Endothelial cell of umbilical vein (primary cell): ENCODE results near the gene RNF130. TPM values are rescaled to one million over a fixed set of nuclear protein-coding genes. Genes with fewer than 3 reads are reported as not detected.

Experiments used
- BruUV-seq: library from RNA; stranded (reverse); fragments of 400-500 nt; replicated peaks from 2 replicates; lab custom pipeline; 2021; lab: Mats Ljungman, UMichigan
- CTCF ChIA-PET: fragments of 300-600, 350-600 bp; sonication (Branson Sonifier 250); formaldehyde crosslinking; loops from one replicate; lab custom pipeline; 2021; ENCODE audit warnings: antibody characterized with exemption, inconsistent platforms; lab: Charles Lee
- POLR2A ChIA-PET: fragments of 300-600, 350-600 bp; sonication (Branson Sonifier 250); formaldehyde crosslinking; loops from one replicate; lab custom pipeline; 2021; ENCODE audit warnings: antibody characterized with exemption, inconsistent platforms; lab: Charles Lee
- DNase-seq: peaks from one replicate; pipeline ENCODE4 v3.0.0-alpha.2; 2011; ENCODE audit warnings: low read depth, low spot score
- FAIRE-seq: peaks from 2 replicates; lab custom pipeline; 2011; peaks lifted over from hg19 to GRCh38; lab: Jason Lieb, UNC
- H2AFZ ChIP-seq: 2 replicates; pipeline ENCODE4 v1.6.0; 2012; ENCODE audit warnings: low read depth, low read length, control low read depth, inconsistent platforms
- H3K27ac ChIP-seq: 2 replicates; pipeline ENCODE4 v1.5.1; 2011; ENCODE audit warnings: low read depth, mild to moderate bottlenecking, control low read depth, low read length, moderate library complexity; ENCODE audit not compliant: insufficient read depth
- H3K27me3 ChIP-seq, 2 experiments: 2 replicates each; pipeline versions ENCODE4 v1.6.0 to v1.6.1; 2011; ENCODE audit warnings: low read length in 2 of 2, mixed read lengths in 1 of 2; ENCODE audit not compliant: control insufficient read depth in 2 of 2, insufficient read depth in 2 of 2
- H3K36me3 ChIP-seq, 2 experiments: 2 replicates in 1 of 2; 3 replicates in 1 of 2; pipeline ENCODE4 v1.5.1; 2011; ENCODE audit warnings: low read length in 2 of 2, mild to moderate bottlenecking in 1 of 2, moderate library complexity in 1 of 2; ENCODE audit not compliant: control insufficient read depth in 2 of 2, insufficient read depth in 2 of 2; ENCODE audit errors: extremely low read depth in 1 of 2
- H3K4me1 ChIP-seq: 3 replicates; pipeline ENCODE4 v1.5.1; 2011; ENCODE audit warnings: mild to moderate bottlenecking, low read length; ENCODE audit not compliant: control insufficient read depth, insufficient read depth; ENCODE audit errors: extremely low read depth
- H3K4me2 ChIP-seq: 2 replicates; pipeline ENCODE4 v1.6.1; 2011; ENCODE audit warnings: low read length, control low read depth, mixed read lengths; ENCODE audit not compliant: insufficient read depth
- H3K4me3 ChIP-seq, 3 experiments: fragments of 200-600 bp in 1 of 3; sonication (generic), shearing (Covaris generic) in 1 of 3; replicated peaks in 1 of 3; 2 replicates each; pipeline ENCODE4 v1.5.1; 2011 to 2016; ENCODE audit warnings: control low read depth in 3 of 3, low read length in 3 of 3, mild to moderate bottlenecking in 2 of 3, inconsistent platforms in 1 of 3, low read depth in 1 of 3, moderate library complexity in 1 of 3; ENCODE audit not compliant: insufficient read depth in 1 of 3
- H3K79me2 ChIP-seq: 2 replicates; pipeline ENCODE4 v1.6.0; 2012; ENCODE audit warnings: low read length, inconsistent platforms; ENCODE audit not compliant: control insufficient read depth, insufficient read depth
- H3K9ac ChIP-seq: replicated peaks from 2 replicates; pipeline ENCODE3; 2011; ENCODE audit warnings: low read length, control low read depth; ENCODE audit not compliant: insufficient read depth; ENCODE audit errors: extremely low read depth
- H3K9me1 ChIP-seq: replicated peaks from 3 replicates; pipeline ENCODE4 v1.6.0; 2011; ENCODE audit warnings: mild to moderate bottlenecking, low read length; ENCODE audit not compliant: control insufficient read depth, insufficient read depth; ENCODE audit errors: extremely low read depth
- H3K9me3 ChIP-seq: replicated peaks from 2 replicates; pipeline ENCODE4 v1.5.1; 2012; ENCODE audit warnings: low read length, inconsistent platforms; ENCODE audit not compliant: control insufficient read depth, insufficient read depth
- H4K20me1 ChIP-seq: replicated peaks from 2 replicates; pipeline ENCODE3; 2011; ENCODE audit warnings: mild to moderate bottlenecking, low read length; ENCODE audit not compliant: control insufficient read depth, insufficient read depth; ENCODE audit errors: extremely low read depth
- CTCF ChIP-seq, 2 donors: IDR thresholded peaks; 1 replicate in 1 of 2; 2 replicates in 1 of 2; pipeline ENCODE4 v1.5.1; 2011; ENCODE audit warnings: low read length in 2 of 2, mild to moderate bottlenecking in 2 of 2, moderate library complexity in 2 of 2, control low read depth in 1 of 2, inconsistent platforms in 1 of 2, low read depth in 1 of 2; ENCODE audit not compliant: insufficient read depth in 1 of 2; ENCODE audit errors: extremely low read depth in 1 of 2
- EZH2 ChIP-seq: IDR thresholded peaks from 2 replicates; pipeline ENCODE4 v1.6.1; 2012; ENCODE audit warnings: borderline replicate concordance, low read depth, mild to moderate bottlenecking, moderate library complexity, low read length, inconsistent platforms; ENCODE audit not compliant: severe bottlenecking
- FOS ChIP-seq: IDR thresholded peaks from 2 replicates; pipeline ENCODE4 v1.6.1; 2011; ENCODE audit warnings: mild to moderate bottlenecking, low read length, moderate library complexity, borderline replicate concordance; ENCODE audit not compliant: insufficient read depth
- GATA2 ChIP-seq: IDR thresholded peaks from 2 replicates; pipeline ENCODE4 v1.7.0; 2011; ENCODE audit warnings: low read depth, mild to moderate bottlenecking, moderate library complexity, mixed read lengths, low read length; ENCODE audit not compliant: insufficient read length, insufficient read depth
- JUN ChIP-seq: IDR thresholded peaks from 2 replicates; pipeline ENCODE4 v1.6.1; 2011; ENCODE audit warnings: borderline replicate concordance, low read depth; ENCODE audit not compliant: insufficient read length, insufficient read depth
- MAX ChIP-seq: IDR thresholded peaks from 2 replicates; pipeline ENCODE4 v1.6.1; 2011; ENCODE audit not compliant: insufficient read depth, insufficient read length
- MYC ChIP-seq: IDR thresholded peaks from one replicate; pipeline ENCODE4 v1.6.1; 2011; ENCODE audit warnings: mild to moderate bottlenecking, low read depth, low read length
- POLR2AphosphoS5 ChIP-seq: IDR thresholded peaks from 2 replicates; pipeline ENCODE4 v1.6.1; 2012; ENCODE audit warnings: low read depth, mild to moderate bottlenecking, control low read depth, low read length, moderate library complexity; ENCODE audit not compliant: insufficient read depth
- dilution Hi-C: fragments of 300-500 bp; cut with MboI; formaldehyde crosslinking; loops from one replicate; pipeline ENCODE4 v1.15.0; 2019; ENCODE audit warnings: low sequenced_read_pairs; ENCODE audit not compliant: extremely low pct_ligation_motif_present
- intact Hi-C: fragments of 100-400 bp; cut with micrococcal nuclease; formaldehyde crosslinking; loops from one replicate; pipeline ENCODE4 v1.10.0; 2022
- polyA plus RNA-seq, 4 experiments: library from polyadenylated mRNA; depleted of rRNA in 3 of 4; stranded (reverse) in 3 of 4; unstranded in 1 of 4; fragments of >200 nt; gene quantifications; 2 replicates each; pipeline versions ENCODE4 v1.2.1 to v1.2.3, GENCODE V29; 2011 to 2012; ENCODE audit warnings: missing spikeins in 1 of 4
- total RNA-seq: library from RNA; stranded (reverse); gene quantifications from 2 replicates; pipeline ENCODE4 v1.2.3, GENCODE V29; 2021

Gene RNF130
- total and polyA plus RNA-seq, 2 donors (not counting 3 experiments of a cell fraction or from before 2014, with no cell fraction given), result 43.0 to 43.1 TPM

GRCh38 chr5:179912386-179912785, 159.2 kb downstream of the RNF130 start:
- H3K9me1 ChIP-seq, result no peaks in the 10 kb centered on the region
- H3K9ac ChIP-seq, result no peak overlapping the region
- ChIA-PET CTCF (interaction anchor here (1.1 to 1.9 kb wide), 2 partner anchors 111 to 179 kb away, joined by 3 to 7 read pairs; no protein-coding TSS in a partner anchor), POLR2A (no interaction called here)
- no peaks in the 10 kb centered on the region for H4K20me1 ChIP-seq
- no peaks in the 10 kb centered on the region for H3K36me3 ChIP-seq
- TF ChIP-seq MAX (no peak), EZH2 (no peak), POLR2AphosphoS5 (no peak), JUN (no peak), MYC (no peak)
- intact Hi-C loops (no loop called here), dilution Hi-C loops (no loop called here)
- no peaks in the 10 kb centered on the region for H3K79me2 ChIP-seq
- no peak for FAIRE-seq
- no peak overlapping the region for H3K27ac ChIP-seq
- no peak overlapping the region for H3K4me2 ChIP-seq
- BruUV-seq, result no TSS peak
- H3K9me3 ChIP-seq, result no peaks in the 10 kb centered on the region
- H3K27me3 ChIP-seq, result peaks cover 0 to 2% of the 10 kb centered on the region in 2 experiments
- DNase-seq, result no peak
- H2AFZ ChIP-seq, result no peak overlapping the region
- H3K4me3 ChIP-seq, result no peak overlapping the region
- peaks cover 4% of the 10 kb centered on the region for H3K4me1 ChIP-seq

- intact Hi-C loops (loop anchor here (2.0 kb wide), 1 partner anchor 162 kb away; the partner anchor contains the start of gene RNF130), dilution Hi-C loops (no loop called here)
- no peaks in the 10 kb centered on the region for H3K9me3 ChIP-seq
- no peak overlapping the region for H3K9ac ChIP-seq
- H2AFZ ChIP-seq, result no peak overlapping the region
- H4K20me1 ChIP-seq, result no peaks in the 10 kb centered on the region
- H3K27me3 ChIP-seq, result peaks cover 0 to under 1% of the 10 kb centered on the region in 2 experiments
- TF ChIP-seq GATA2 (no peak), CTCF (IDR thresholded peaks at IDR 0.05; ENCODE audit: extremely low read depth in 1 of 2, insufficient read depth in 1 of 2, low read depth in 1 of 2, low read length in 2 of 2) (no peak), EZH2 (no peak), JUN (no peak), MAX (no peak), FOS (no peak), POLR2AphosphoS5 (no peak), MYC (no peak)
- no peaks in the 10 kb centered on the region for H3K9me1 ChIP-seq
- H3K4me1 ChIP-seq, result peaks cover 29% of the 10 kb centered on the region
- no peak for DNase-seq
- H3K4me3 ChIP-seq, result no peak overlapping the region
- H3K36me3 ChIP-seq, result peaks cover 0 to 5% of the 10 kb centered on the region in 2 experiments
- FAIRE-seq, result no peak
- POLR2A ChIA-PET, result no interaction called here
- BruUV-seq, result no TSS peak
- H3K4me2 ChIP-seq, result no peak overlapping the region
- CTCF ChIA-PET, result interaction anchor here (1.4 kb wide), 1 partner anchor 116 kb away, joined by 3 read pairs; no protein-coding TSS in a partner anchor
- peaks cover 22% of the 10 kb centered on the region for H3K79me2 ChIP-seq
- H3K27ac ChIP-seq, result no peak overlapping the region
These were observed 162.3 kb downstream of the RNF130 start for GRCh38 chr5:179909224-179909623.
